Muscle layer of duodenum (tissue), 2 donors: ENCODE data around the gene LIPA.
"Not testable (repeated sequence)": the region's sequence is repeated elsewhere in the genome, so short reads cannot be mapped to it uniquely, and the experiment has no call there.

Source experiments
- H3K27ac ChIP-seq: one replicate; pipeline ENCODE4 v1.7.0; 2013; ENCODE audit warnings: mild to moderate bottlenecking, low read length
- H3K27me3 ChIP-seq: one replicate; pipeline ENCODE4 v1.7.0; 2013; ENCODE audit warnings: low read depth, mild to moderate bottlenecking, control low read depth, low read length
- H3K36me3 ChIP-seq, 2 donors: one replicate each; pipeline ENCODE4 v1.7.0; 2013; ENCODE audit warnings: low read length in 2 of 2, control low read depth in 1 of 2, mild to moderate bottlenecking in 1 of 2; ENCODE audit not compliant: insufficient read depth in 2 of 2, control insufficient read depth in 1 of 2
- H3K4me1 ChIP-seq, 2 donors: one replicate each; pipeline ENCODE4 v1.7.0; 2013; ENCODE audit warnings: low read length in 2 of 2, mild to moderate bottlenecking in 2 of 2, control low read depth in 1 of 2, moderate library complexity in 1 of 2; ENCODE audit not compliant: insufficient read depth in 2 of 2, control insufficient read depth in 1 of 2
- H3K4me3 ChIP-seq, 2 donors: one replicate each; pipeline ENCODE4 v1.7.0; 2013; ENCODE audit warnings: low read length in 2 of 2, low read depth in 1 of 2, mild to moderate bottlenecking in 1 of 2
- H3K9me3 ChIP-seq, 2 donors: one replicate each; pipeline ENCODE4 v1.7.0; 2013; ENCODE audit warnings: low read length in 2 of 2, control low read depth in 1 of 2, mild to moderate bottlenecking in 1 of 2; ENCODE audit not compliant: control insufficient read depth in 1 of 2
- donor health status: healthy.

The LIPA gene

DNA sequence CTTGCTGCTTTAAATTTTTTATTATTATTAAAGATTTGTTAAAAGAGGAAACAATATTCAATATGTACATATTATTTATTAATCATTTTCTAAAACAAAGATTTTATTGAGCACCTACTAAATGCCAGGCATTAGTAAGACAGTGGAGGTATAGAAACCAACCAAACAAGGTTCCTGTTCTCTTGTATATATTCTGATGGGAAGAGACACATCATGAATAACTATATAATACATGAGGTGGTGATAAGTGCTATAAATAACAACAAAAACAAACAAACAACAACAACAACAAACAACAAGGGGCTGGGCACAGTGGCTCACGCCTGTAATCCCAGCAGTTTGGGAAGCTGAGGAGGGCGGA is 630 bp upstream of the LIPA start:
- Histone ChIP-seq H3K27me3 (no peaks in the 10 kb centered on the region), H3K9me3 (no peaks in the 10 kb centered on the region), H3K4me1 (peaks cover 4 to 6% of the 10 kb centered on the region in 2 donors), H3K4me3 (peak overlapping the region; percentile 83 to 97), H3K36me3 (no peaks in the 10 kb centered on the region), H3K27ac (no peak overlapping the region)

DNA sequence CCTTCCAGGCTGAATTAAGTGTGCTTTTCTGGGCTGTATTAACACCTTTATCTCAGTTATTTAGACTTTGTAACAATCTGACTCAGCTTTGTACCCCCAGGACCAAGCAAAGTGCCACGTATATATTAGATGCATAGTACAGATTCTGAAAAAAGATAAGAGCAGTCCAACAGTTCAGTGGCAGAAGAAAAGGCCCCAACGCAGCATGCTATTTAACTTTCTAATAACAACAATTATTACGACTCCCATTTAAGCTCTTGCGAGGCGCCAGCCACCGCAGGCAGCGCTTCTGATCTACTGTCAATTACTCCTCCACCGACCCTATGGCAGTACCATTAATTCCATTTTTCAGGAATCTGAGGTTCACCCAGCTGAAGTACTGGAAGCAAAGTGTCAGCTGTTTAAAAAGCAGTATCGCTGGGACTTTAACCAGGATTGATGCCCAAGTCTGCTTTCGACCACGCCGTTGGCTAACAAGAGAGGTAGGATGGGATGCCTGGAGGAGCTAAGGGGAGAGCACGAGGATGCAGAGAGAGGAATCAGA is 638 bp downstream of the LIPA start:
- Histone ChIP-seq H3K27ac (peak overlapping the region; percentile 64), H3K9me3 (no peaks in the 10 kb centered on the region), H3K36me3 (no peaks in the 10 kb centered on the region), H3K4me3 (peak overlapping the region; percentile 83 to 97), H3K4me1 (peaks cover 4 to 6% of the 10 kb centered on the region in 2 donors), H3K27me3 (no peaks in the 10 kb centered on the region)

DNA sequence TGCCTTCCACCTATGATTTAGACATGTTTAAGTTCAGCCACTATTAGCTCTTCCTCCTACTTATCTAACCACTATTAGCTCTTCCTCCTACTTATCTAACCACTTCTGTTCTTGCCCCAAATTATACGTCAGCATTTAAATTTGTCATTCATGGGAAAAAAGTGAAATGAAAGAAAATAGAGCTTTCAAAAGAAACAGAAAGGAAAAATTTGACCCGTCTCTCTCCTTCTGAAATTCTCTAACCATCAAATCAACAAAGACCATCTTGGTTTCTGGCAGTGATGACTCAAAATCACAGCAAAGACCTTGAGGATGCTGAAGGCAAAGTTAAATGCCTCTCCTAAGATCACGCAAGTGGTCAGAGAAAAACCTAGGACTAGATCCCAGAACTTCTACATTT is 2.6 kb downstream of the LIPA start:
- no peak overlapping the region for H3K27ac ChIP-seq
- no peaks in the 10 kb centered on the region for H3K9me3 ChIP-seq

DNA sequence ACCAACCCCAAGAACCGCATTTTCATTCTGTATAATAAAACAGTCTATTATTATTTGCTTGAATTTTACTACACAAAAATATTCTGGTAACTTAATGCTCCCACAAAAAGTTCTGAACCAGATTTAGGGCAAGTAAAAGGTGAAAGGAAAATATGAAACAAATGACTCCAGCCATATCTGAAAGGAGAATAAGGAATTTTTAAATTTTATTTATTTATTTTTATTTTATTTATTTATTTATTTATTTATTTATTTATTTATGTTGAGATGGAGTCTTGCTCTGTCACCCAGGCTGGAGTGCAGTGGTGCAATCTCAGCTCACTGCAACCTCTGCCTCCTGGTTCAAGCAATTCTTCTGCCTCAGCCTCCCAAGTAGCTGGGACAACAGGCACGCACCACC is 4.0 kb downstream of the LIPA start:
- not testable (repeated sequence) for H3K27ac ChIP-seq, H3K4me3 ChIP-seq, H3K36me3 ChIP-seq, H3K4me1 ChIP-seq, H3K9me3 ChIP-seq, H3K27me3 ChIP-seq

More for the DNA sequence above, 2.6 kb downstream of the LIPA start:
- H3K36me3 ChIP-seq, result no peaks in the 10 kb centered on the region
- no peak overlapping the region for H3K4me3 ChIP-seq
- H3K4me1 ChIP-seq, result peaks cover 4 to 6% of the 10 kb centered on the region in 2 donors
- no peaks in the 10 kb centered on the region for H3K27me3 ChIP-seq

DNA sequence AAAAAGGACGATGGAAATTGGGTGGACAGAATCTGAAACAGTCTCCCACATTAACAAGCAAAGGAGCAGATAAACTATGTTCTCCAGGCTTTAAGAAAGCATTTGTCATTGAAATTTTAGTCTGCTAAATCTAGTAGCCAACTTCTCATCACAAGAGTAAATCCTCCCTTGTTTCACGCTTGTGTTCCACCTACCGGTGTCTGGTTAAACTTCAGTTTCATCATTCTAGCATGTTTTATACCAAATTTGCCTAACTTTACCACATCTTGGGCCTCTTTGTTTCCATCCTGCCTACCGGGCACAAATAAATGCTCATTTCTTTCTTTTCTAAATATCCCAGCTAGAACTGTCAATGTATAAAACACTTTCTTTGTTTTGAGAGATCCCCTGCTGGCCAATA is 5.8 kb downstream of the LIPA start:
- H3K36me3 ChIP-seq, result no peaks in the 10 kb centered on the region
- no peak overlapping the region for H3K27ac ChIP-seq
- H3K4me1 ChIP-seq, result peaks cover 2 to 4% of the 10 kb centered on the region in 2 donors
- no peaks in the 10 kb centered on the region for H3K27me3 ChIP-seq
- no peaks in the 10 kb centered on the region for H3K9me3 ChIP-seq
- no peak overlapping the region for H3K4me3 ChIP-seq

DNA sequence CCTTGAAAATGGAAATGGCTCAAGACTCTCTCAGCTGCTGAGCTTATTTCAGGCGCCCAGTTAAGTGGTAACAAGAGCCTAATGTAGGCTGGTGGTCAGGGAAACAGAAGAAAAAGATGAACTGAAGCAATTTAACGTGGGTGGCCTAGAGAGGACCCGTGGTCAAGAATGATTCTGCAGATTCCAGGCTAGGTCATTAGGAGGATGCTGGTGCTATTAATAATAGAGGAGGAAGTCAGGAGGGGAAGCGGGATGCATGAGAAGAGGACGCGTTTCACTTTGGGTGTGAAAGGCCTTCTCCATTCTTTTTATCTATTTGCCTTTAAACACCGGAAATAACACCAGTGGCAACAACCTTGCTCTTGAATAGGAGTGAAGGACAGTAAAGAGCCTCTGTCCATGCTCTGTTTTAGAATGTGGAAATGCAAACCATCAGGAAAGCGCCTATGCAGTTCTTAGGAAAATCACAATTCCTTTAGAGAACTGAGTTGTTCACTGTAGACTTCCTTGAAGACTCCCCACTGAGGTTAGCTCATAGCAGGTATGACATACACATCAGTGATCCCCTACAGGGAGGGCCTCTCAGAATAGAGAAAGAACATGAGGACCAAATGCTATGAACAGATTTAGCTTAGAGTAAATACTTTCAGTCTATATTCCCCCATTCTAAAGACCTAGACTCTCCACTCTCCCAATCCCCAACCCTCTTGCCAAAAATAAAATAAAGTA is 8.6 kb downstream of the LIPA start:
- Histone ChIP-seq H3K27ac (peak overlapping the region; percentile 36), H3K4me3 (no peak overlapping the region), H3K4me1 (no peaks in the 10 kb centered on the region), H3K36me3 (peaks cover 10 to 12% of the 10 kb centered on the region in 2 donors), H3K27me3 (no peaks in the 10 kb centered on the region), H3K9me3 (no peaks in the 10 kb centered on the region)

DNA sequence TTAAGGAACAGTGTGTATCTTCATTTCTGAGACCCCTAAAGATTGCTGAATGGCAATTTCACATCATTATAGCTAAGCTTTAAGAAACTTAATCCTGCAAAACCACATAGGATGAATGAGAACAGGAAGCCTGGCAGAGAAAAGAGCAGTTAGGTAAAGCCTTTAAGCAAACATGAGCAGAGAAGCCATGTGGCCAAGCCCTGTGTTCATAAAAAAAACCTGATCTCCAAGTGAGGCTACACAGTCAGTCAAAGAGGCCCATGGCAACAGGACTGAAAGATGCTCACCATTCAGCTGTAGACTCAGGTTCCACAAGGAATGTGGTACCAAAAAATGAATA is 9.3 kb downstream of the LIPA start:
- H3K4me3 ChIP-seq, result no peak overlapping the region
- H3K9me3 ChIP-seq, result no peaks in the 10 kb centered on the region
- peaks cover 10 to 12% of the 10 kb centered on the region in 2 donors for H3K36me3 ChIP-seq
- no peaks in the 10 kb centered on the region for H3K4me1 ChIP-seq
- H3K27ac ChIP-seq, result peak overlapping the region; percentile 27
- no peaks in the 10 kb centered on the region for H3K27me3 ChIP-seq

DNA sequence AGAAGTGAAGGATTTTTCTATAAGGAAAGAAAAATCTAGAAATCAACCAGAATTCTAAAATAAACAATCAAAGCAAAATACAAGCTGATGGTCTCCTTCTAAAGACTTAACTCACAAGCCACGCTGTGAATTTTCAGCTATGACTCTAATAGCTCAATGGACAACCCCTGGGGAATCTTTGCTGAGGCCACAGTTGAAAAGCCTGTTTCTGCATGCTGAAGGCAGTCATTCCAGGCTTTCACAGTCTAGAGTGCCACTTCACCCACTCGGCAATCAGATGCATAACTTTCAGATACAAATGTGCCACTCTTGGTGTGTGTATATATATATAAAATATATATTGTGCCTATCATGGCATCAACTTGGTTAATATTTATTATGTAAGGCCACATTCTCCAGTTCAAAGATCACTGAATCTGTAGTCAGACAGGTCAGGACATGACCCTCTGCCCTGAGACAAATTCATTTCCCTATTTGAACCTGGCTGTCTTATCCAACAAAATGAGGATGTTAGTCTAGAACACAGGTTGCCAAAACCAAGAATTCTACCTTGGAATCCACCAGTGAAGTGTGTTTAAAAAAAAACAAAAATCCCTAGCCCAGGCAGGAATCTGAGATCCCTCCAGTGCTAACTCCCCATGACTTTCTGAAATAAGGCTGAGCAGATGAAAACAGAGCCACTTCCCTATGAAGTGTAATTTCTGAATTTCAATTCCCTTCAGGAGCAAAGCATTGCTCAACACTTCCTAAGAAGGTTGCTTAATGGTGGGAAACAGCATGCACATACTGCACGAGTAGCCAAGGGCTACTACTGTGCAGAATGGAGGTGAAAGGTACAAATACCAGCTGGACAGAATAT is 9.9 kb downstream of the LIPA start:
- Histone ChIP-seq H3K4me1 (no peaks in the 10 kb centered on the region), H3K27me3 (no peaks in the 10 kb centered on the region), H3K27ac (peak overlapping the region; percentile 27), H3K36me3 (peaks cover 10 to 12% of the 10 kb centered on the region in 2 donors), H3K9me3 (no peaks in the 10 kb centered on the region), H3K4me3 (no peak overlapping the region)

DNA sequence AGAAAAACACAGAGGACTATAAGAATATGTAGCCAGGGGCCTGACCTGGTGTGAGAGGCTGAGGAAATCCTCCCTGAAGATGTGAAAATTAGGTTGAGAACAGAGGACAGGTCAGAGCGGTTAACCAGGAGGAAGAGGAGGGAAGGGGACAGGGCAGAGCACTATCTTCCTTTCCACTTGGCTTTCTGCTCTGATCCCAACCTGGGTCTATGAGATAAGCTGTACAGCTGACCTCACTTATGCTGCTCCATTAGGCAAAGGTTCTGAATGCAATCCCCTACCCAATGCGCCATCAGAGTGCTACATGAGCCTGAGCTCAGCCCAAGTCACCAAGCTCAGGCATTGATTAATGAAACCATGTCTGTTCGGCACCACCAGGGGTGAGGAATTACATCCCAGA is 10.5 kb downstream of the LIPA start:
- Histone ChIP-seq H3K4me3 (no peak overlapping the region), H3K27ac (no peak overlapping the region), H3K4me1 (no peaks in the 10 kb centered on the region), H3K27me3 (no peaks in the 10 kb centered on the region), H3K9me3 (no peaks in the 10 kb centered on the region), H3K36me3 (peaks cover 10 to 12% of the 10 kb centered on the region in 2 donors)

DNA sequence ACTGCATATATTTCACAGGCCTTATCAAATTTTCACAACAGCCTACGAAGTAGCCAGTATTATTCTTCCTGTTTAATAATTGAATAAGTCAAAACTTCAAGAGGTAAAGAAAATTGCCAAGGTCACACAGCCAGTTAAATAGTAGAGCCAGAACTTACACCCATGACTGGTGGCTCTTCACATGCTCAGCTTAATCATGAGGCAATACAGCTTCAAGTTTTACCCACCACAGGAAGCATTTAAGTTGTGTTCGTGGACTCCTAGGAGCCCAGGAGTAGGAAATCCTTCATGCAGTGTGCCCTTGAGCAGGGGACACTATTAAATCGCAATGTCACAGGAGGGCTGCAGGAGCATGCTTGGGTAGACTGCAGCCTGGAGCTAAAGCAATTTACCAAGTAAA is 11.1 kb downstream of the LIPA start:
- Histone ChIP-seq H3K36me3 (peaks cover 10 to 12% of the 10 kb centered on the region in 2 donors), H3K4me3 (no peak overlapping the region), H3K9me3 (no peaks in the 10 kb centered on the region), H3K27ac (no peak overlapping the region), H3K4me1 (no peaks in the 10 kb centered on the region), H3K27me3 (no peaks in the 10 kb centered on the region)

DNA sequence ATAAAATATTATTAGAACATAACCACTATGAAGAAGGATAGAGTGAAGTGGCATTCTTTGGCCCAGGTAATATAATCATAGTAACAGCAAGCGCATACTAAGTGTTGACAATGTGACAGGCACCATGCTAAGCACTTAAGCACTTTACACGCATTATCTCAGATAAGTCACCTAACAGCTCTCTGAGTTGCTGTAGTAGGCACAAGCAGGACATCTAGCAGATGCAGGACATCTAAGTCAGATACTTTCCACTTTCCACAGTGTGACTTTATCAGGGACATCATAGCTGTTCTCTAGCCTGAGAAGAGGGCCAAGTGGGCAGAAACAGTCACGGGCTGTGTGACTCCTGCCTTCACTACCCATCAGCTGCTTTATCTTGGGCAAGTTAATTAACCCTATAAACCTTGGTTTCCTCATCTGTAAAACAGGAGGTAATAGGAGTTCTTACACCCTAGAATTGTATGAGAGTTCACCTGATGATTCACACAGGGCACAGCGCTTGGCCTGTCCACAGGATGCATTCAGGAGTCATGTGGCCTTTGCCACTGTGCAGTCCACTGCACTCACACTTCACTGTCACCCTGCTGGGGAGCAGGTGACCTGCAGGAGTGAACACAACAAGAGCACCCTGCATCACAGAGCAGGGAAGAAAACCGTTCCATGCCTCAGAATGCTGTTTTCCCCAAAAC is 12.5 kb downstream of the LIPA start:
- H3K27me3 ChIP-seq, result no peaks in the 10 kb centered on the region
- no peaks in the 10 kb centered on the region for H3K9me3 ChIP-seq
- H3K4me1 ChIP-seq, result no peaks in the 10 kb centered on the region
- H3K27ac ChIP-seq, result no peak overlapping the region
- H3K36me3 ChIP-seq, result peaks cover 10 to 15% of the 10 kb centered on the region in 2 donors
- no peak overlapping the region for H3K4me3 ChIP-seq
